Subcutaneous abdominal adipose tissue (tissue), 5 donors: ENCODE results near the gene OR4K14.
"Not testable (repeated sequence)": the region's sequence is repeated elsewhere in the genome, so short reads cannot be mapped to it uniquely, and the experiment has no call there.

Experiments used
- H3K27ac ChIP-seq: one replicate; pipeline ENCODE4 v1.7.0; 2013; ENCODE audit warnings: low read depth, mild to moderate bottlenecking, inconsistent platforms, low read length, moderate library complexity
- H3K27me3 ChIP-seq, 5 donors: one replicate each; pipeline ENCODE4 v1.7.0; 2013; ENCODE audit warnings: low read length in 5 of 5, inconsistent platforms in 1 of 5; ENCODE audit not compliant: control insufficient read depth in 5 of 5, insufficient read depth in 4 of 5
- H3K36me3 ChIP-seq, 5 donors: one replicate each; pipeline ENCODE4 v1.7.0; 2013; ENCODE audit warnings: low read length in 5 of 5; ENCODE audit not compliant: control insufficient read depth in 5 of 5, insufficient read depth in 5 of 5
- H3K4me1 ChIP-seq, 5 donors: one replicate each; pipeline ENCODE4 v1.7.0; 2013; ENCODE audit warnings: low read length in 5 of 5, mild to moderate bottlenecking in 3 of 5, moderate library complexity in 1 of 5; ENCODE audit not compliant: control insufficient read depth in 5 of 5, insufficient read depth in 5 of 5
- H3K4me3 ChIP-seq, 5 donors: one replicate each; pipeline ENCODE4 v1.7.0; 2013; ENCODE audit warnings: low read length in 5 of 5, low read depth in 1 of 5
- H3K9ac ChIP-seq, 5 donors: one replicate each; pipeline ENCODE4 v1.7.0; 2013; ENCODE audit warnings: low read length in 5 of 5, mild to moderate bottlenecking in 4 of 5, moderate library complexity in 3 of 5
- H3K9me3 ChIP-seq, 5 donors: one replicate each; pipeline ENCODE4 v1.7.0; 2013; ENCODE audit warnings: low read length in 5 of 5; ENCODE audit not compliant: control insufficient read depth in 5 of 5
- donor health status: healthy.
- donor health status: healthy.
- donor health status: healthy.
- donor health status: healthy.
- donor health status: healthy.

Gene OR4K14

GRCh38 chr14:19993438-19993837, 25.7 kb downstream of the OR4K14 start:
- no peak overlapping the region for H3K9ac ChIP-seq
- H3K9me3 ChIP-seq: peaks cover 0 to 3% (median 0%) of the 10 kb centered on the region in 5 donors
- H3K27ac ChIP-seq: no peak overlapping the region
- H3K27me3 ChIP-seq: no peaks in the 10 kb centered on the region
- H3K4me1 ChIP-seq: no peaks in the 10 kb centered on the region
- no peak overlapping the region for H3K4me3 ChIP-seq
- no peaks in the 10 kb centered on the region for H3K36me3 ChIP-seq

GRCh38 chr14:19975291-19975690, 43.8 kb downstream of the OR4K14 start, which contains the start of gene OR4K15:
Gene OR4K15 (plus strand): TSS chr14:19975591. CDS start chr14:19975591, 0 bp downstream.
- Histone ChIP-seq H3K4me3 (no peak within 1 kb of the TSS), H3K36me3 (no peaks in the 10 kb centered on the region), H3K9ac (no peak within 1 kb of the TSS), H3K4me1 (no peaks in the 10 kb centered on the region), H3K9me3 (no peaks in the 10 kb centered on the region), H3K27ac (no peak within 1 kb of the TSS), H3K27me3 (no peaks in the 10 kb centered on the region)

- no peak overlapping the region for H3K9ac ChIP-seq
- no peaks in the 10 kb centered on the region for H3K4me1 ChIP-seq
- H3K4me3 ChIP-seq: no peak overlapping the region
- no peaks in the 10 kb centered on the region for H3K36me3 ChIP-seq
- no peaks in the 10 kb centered on the region for H3K9me3 ChIP-seq
- H3K27ac ChIP-seq: no peak overlapping the region
- no peaks in the 10 kb centered on the region for H3K27me3 ChIP-seq
These were observed 44.3 kb downstream of the OR4K14 start for GRCh38 chr14:19974844-19975243.

GRCh38 chr14:19969735-19970134, 49.4 kb downstream of the OR4K14 start:
- not testable (repeated sequence) for H3K27ac ChIP-seq, H3K9me3 ChIP-seq

More at GRCh38 chr14:19969735-19970134, 49.4 kb downstream of the OR4K14 start:
- not testable (repeated sequence) for H3K4me1 ChIP-seq, H3K36me3 ChIP-seq, H3K27me3 ChIP-seq, H3K9ac ChIP-seq, H3K4me3 ChIP-seq
